ENCODE measurements around the gene BRS3. TPM values are rescaled to one million over a fixed set of nuclear protein-coding genes. Genes with fewer than 3 reads are reported as not detected.

Gene BRS3
- total RNA-seq, 1 donor from 2014 or later = not detected

DNA sequence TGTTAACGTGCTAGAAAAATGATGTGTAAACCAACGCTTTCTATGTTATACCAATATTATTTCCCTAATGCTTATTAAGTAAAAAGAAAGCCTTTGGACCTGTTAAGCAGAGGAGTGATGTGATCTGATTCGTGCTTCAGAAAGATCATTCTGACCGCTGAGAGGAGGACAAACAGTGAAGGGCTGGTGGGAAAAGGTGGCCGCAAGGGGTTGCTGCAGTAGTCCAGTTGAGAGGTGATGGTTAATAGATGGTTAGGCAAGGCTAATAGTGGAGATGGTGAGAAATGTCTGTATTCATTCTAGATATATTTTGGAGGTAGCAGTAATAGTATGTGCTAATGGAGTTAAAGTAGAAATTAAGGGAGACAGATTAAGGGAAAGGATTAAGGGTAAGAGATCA, 31.3 kb downstream of the BRS3 start:
- H3K27ac ChIP-seq = no peak overlapping the region
- ATAC-seq (no peak), DNase-seq (no peak)
- intact Hi-C loops (cut with DNase I) = no loop called here
- TF ChIP-seq CTCF (IDR thresholded peaks at IDR 0.05) = no peak
- H3K4me3 ChIP-seq = no peak overlapping the region
- H3K4me1 ChIP-seq = no peaks in the 10 kb centered on the region
- no peaks in the 10 kb centered on the region for H3K36me3 ChIP-seq
- H3K9me3 ChIP-seq = no peaks in the 10 kb centered on the region
- H3K27me3 ChIP-seq (ENCODE audit: low read depth) = no peaks in the 10 kb centered on the region

- H3K9me3 ChIP-seq = no peaks in the 10 kb centered on the region
- intact Hi-C loops (cut with DNase I) = no loop called here
- no peaks in the 10 kb centered on the region for H3K4me1 ChIP-seq
- H3K36me3 ChIP-seq = no peaks in the 10 kb centered on the region
- no peak for TF ChIP-seq CTCF (IDR thresholded peaks at IDR 0.05)
- H3K27me3 ChIP-seq (ENCODE audit: low read depth) = no peaks in the 10 kb centered on the region
- no peak overlapping the region for H3K27ac ChIP-seq
- ATAC-seq (no peak), DNase-seq (no peak)
- H3K4me3 ChIP-seq = no peak overlapping the region
Measured at GRCh38 chrX:136523770-136524169, 36.0 kb downstream of the BRS3 start.

DNA sequence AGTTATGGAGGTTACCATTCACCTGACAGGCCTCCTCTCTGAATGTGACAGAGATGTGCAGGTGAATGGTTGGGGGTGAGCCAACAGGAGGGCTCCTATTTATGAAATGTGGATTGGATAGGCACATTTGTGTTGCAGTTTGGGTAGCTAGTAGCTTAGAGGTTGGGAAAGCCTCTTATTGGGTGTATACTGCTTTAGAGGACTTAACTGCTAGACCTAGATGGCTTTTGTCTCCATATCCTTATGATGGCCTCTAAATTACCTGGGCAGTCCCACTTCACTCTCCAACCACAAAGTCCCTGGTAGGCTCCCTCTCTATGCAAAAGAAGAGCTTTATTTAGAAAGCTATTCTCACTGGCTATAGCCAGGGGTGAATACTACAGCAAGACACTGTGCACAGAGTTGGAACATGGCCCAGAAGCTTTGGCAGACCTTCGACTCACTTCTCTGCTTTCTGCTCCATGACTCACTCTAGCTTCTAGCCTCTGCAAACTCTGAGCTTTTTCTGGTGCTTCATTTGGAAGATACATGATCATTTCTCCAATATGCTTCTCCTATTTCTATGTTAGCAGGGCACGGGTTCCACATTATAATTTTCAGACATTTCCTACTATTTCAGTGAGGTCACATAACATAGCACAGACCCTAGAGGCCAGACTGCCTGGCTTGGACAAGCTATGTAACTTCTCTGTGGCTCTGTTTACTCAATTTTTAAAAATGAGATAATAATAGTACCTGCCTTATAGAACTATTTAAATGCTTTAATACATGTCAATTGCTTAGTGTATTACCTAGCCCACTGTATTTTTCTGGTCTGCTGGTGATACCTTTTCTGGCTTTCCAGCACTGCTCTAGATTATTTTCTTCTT, 38.2 kb downstream of the BRS3 start:
- DNase-seq = peak; percentile 38
- TF ChIP-seq CTCF (IDR thresholded peaks at IDR 0.05) = no peak
- H3K36me3 ChIP-seq = no peaks in the 10 kb centered on the region

GRCh38 chrX:136528645-136529315, 41.0 kb downstream of the BRS3 start:
- TF ChIP-seq CTCF (IDR thresholded peaks at IDR 0.05) = no peak
- H3K9me3 ChIP-seq = no peaks in the 10 kb centered on the region
- DNase-seq = no peak
- peak in 1 of 2 donors; percentile 19 for ATAC-seq
- H3K4me1 ChIP-seq = no peaks in the 10 kb centered on the region
- intact Hi-C loops (cut with DNase I) = no loop called here
- no peak overlapping the region for H3K4me3 ChIP-seq
- no peaks in the 10 kb centered on the region for H3K36me3 ChIP-seq
- H3K27ac ChIP-seq = no peak overlapping the region
- H3K27me3 ChIP-seq (ENCODE audit: low read depth) = no peaks in the 10 kb centered on the region

More for the DNA sequence above, 38.2 kb downstream of the BRS3 start:
- H3K27me3 ChIP-seq (ENCODE audit: low read depth) = no peaks in the 10 kb centered on the region
- H3K27ac ChIP-seq = no peak overlapping the region
- no peaks in the 10 kb centered on the region for H3K4me1 ChIP-seq
- intact Hi-C loops (cut with DNase I) = no loop called here
- no peak overlapping the region for H3K4me3 ChIP-seq
- H3K9me3 ChIP-seq = no peaks in the 10 kb centered on the region
- ATAC-seq = peak; percentile 66 to 82

- H3K27me3 ChIP-seq (ENCODE audit: low read depth) = no peaks in the 10 kb centered on the region
- H3K36me3 ChIP-seq = no peaks in the 10 kb centered on the region
- TF ChIP-seq CTCF (IDR thresholded peaks at IDR 0.05) = no peak
- no peak overlapping the region for H3K27ac ChIP-seq
- H3K9me3 ChIP-seq = no peaks in the 10 kb centered on the region
- H3K4me1 ChIP-seq = no peaks in the 10 kb centered on the region
- ATAC-seq (no peak), DNase-seq (no peak)
- intact Hi-C loops (cut with DNase I) = no loop called here
- no peak overlapping the region for H3K4me3 ChIP-seq
Measured at GRCh38 chrX:136529795-136530194, 42.0 kb downstream of the BRS3 start.
